Measurements from ENCODE around the gene ZGRF1.

- TF ChIP-seq CTCF (IDR thresholded peaks at IDR 0.05 in 2 of 3, conservative IDR thresholded peaks at IDR 0.05 in 1 of 3; ENCODE audit: borderline replicate concordance in 1 of 3, insufficient read depth in 1 of 3, low read depth in 2 of 3, low read length in 2 of 3) (no peak), POLR2AphosphoS5 (IDR thresholded peaks at IDR 0.05; ENCODE audit: low read depth, low read length) (no peak), YY1 (IDR thresholded peaks at IDR 0.05; ENCODE audit: extremely low read depth, insufficient replicate concordance, low read depth, low read length) (no peak)
These were observed 118.0 kb downstream of the ZGRF1 start for GRCh38 chr4:112518675-112519074.

Data from HCT116 (cell line).